Brain microvascular endothelial cell (primary cell): ENCODE data around the gene SPC24.
"Not testable (repeated sequence)": the region's sequence is repeated elsewhere in the genome, so short reads cannot be mapped to it uniquely, and the experiment has no call there.

Source experiments
- DNase-seq: peaks from one replicate; pipeline ENCODE4 v3.0.0-alpha.2; 2020
- H3K27ac ChIP-seq: fragments of 250-450 bp; sonication (Bioruptor Pico); 2 replicates; pipeline ENCODE4 v1.5.1; 2020; ENCODE audit warnings: mild to moderate bottlenecking, moderate library complexity
- H3K27me3 ChIP-seq: fragments of 250-450 bp; sonication (Bioruptor Pico); replicated peaks from 2 replicates; pipeline ENCODE4 v1.5.1; 2020; ENCODE audit warnings: mild to moderate bottlenecking
- H3K36me3 ChIP-seq: fragments of 250-450 bp; sonication (Bioruptor Pico); replicated peaks from 2 replicates; pipeline ENCODE4 v1.5.1; 2020; ENCODE audit warnings: mild to moderate bottlenecking
- H3K4me3 ChIP-seq: 2 replicates; pipeline ENCODE4 v1.5.1; 2011; ENCODE audit warnings: low read depth, mild to moderate bottlenecking, control low read depth, low read length, moderate library complexity
- in situ Hi-C: cut with HindIII; loops from 2 replicates; pipeline ENCODE4 v1.10.0; 2017; ENCODE audit warnings: low sequenced_read_pairs, low pct_ligation_motif_present
- TF ChIP-seq, protein P1 (sequence below): IDR thresholded peaks from 2 replicates; pipeline ENCODE4 v1.5.1; 2011; ENCODE audit warnings: low read depth, mild to moderate bottlenecking, moderate library complexity, low read length, control low read depth, inconsistent platforms; ENCODE audit errors: missing control alignments

Gene SPC24

GRCh38 chr19:11098327-11098726, 57.3 kb downstream of the SPC24 start:
- H3K4me3 ChIP-seq, result no peak overlapping the region
- TF ChIP-seq, protein P1, sequence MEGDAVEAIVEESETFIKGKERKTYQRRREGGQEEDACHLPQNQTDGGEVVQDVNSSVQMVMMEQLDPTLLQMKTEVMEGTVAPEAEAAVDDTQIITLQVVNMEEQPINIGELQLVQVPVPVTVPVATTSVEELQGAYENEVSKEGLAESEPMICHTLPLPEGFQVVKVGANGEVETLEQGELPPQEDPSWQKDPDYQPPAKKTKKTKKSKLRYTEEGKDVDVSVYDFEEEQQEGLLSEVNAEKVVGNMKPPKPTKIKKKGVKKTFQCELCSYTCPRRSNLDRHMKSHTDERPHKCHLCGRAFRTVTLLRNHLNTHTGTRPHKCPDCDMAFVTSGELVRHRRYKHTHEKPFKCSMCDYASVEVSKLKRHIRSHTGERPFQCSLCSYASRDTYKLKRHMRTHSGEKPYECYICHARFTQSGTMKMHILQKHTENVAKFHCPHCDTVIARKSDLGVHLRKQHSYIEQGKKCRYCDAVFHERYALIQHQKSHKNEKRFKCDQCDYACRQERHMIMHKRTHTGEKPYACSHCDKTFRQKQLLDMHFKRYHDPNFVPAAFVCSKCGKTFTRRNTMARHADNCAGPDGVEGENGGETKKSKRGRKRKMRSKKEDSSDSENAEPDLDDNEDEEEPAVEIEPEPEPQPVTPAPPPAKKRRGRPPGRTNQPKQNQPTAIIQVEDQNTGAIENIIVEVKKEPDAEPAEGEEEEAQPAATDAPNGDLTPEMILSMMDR, result no peak
- in situ Hi-C loops, result no loop called here
- H3K27ac ChIP-seq, result no peak overlapping the region
- peaks cover 68% of the 10 kb centered on the region for H3K36me3 ChIP-seq
- no peaks in the 10 kb centered on the region for H3K27me3 ChIP-seq
- no peak for DNase-seq

DNA sequence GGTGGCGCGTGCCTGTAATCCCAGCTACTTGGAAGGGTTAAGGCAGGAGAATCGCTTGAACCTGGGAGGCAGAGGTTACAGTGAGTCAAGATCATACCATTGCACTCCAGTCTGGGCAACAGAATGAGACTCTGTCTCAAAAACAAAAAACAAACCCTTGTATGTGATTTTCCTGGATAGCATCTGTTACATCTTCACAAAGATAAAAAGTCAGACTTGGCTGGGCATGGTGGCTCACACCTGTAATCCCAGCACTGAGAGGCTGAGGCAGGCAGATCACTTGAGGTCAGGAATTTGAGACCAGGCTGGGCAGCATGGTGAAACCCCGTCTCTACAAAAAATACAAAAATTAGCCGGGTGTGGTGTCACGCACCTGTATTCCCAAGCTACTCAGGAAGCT, 58.2 kb downstream of the SPC24 start:
- in situ Hi-C loops, H3K4me3 ChIP-seq, H3K27me3 ChIP-seq, H3K27ac ChIP-seq, DNase-seq: not testable (repeated sequence)
- H3K36me3 ChIP-seq, result peaks cover 59% of the 10 kb centered on the region

DNA sequence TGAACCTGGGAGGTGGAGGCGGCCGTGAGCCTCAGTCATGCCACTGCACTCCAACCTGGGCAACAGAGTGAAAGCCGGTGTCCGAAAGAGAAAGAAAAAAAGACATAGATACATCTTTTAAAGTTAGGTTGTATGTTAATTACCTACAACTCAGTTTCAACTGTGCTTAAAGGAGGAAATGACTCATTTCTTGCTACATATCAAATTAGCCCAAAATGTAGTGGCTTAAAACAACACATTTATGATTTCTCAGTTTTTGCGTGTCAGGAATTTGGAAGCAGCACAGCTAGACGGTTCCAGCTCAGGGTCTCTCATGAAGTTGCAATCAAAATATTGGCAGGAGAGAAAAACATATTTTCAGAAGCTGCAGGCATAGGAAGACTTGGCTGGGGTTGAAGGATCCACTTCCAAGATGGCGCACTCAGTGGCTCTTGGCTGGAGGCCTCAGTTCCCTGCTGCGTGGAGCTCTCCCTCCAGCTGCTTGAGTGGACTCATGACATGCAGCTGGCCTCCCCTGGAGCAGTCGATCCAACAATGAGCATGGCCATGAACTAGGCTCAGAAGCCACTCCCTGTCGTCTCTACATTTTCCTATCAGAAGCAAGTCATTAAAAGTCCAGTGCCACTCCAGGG, 59.3 kb downstream of the SPC24 start:
- in situ Hi-C loops, result no loop called here
- Histone ChIP-seq H3K4me3 (no peak overlapping the region), H3K27me3 (no peaks in the 10 kb centered on the region), H3K27ac (peak overlapping the region; percentile 26), H3K36me3 (peaks cover 49% of the 10 kb centered on the region)
- DNase-seq, result peak; percentile 57
- TF ChIP-seq, protein P1, result no peak
